ENCODE data around the gene MMEL1. TPM values are rescaled to one million over a fixed set of nuclear protein-coding genes. Genes with fewer than 3 reads are reported as not detected.
"Not testable (repeated sequence)": the region's sequence is repeated elsewhere in the genome, so short reads cannot be mapped to it uniquely, and the experiment has no call there.

The MMEL1 gene
- total RNA-seq, 1 experiment from 2014 or later, result 0.46 TPM

DNA sequence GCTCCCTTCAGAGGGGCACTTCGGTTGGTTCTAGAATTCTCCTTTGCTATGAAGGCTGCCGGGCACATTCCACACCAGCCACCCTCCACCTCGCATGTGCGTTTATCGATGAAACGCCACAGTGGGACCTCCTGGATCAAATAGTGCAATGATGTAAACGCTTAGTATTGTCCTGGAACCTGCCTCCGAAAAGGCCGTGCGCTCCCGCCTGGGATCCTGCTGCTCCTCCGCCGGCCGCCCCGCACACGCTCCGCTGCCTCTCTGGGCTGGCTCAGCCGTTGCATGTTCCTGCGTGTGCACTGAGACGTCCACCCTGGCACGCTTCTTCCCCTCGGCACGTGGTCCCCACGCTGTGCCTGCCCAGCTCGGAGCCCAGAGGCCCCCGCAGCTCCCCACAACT, 80.6 kb downstream of the MMEL1 start:
- intact Hi-C loops (cut with micrococcal nuclease; ENCODE audit: unreplicated experiment) (no loop called here), in situ Hi-C loops (cut with HindIII; ENCODE audit: low pct_unique_long_range_greater_than_20kb, low sequenced_read_pairs) (no loop called here)
- TF ChIP-seq TCF7L2 (IDR thresholded peaks at IDR 0.05; ENCODE audit: low read depth, low read length), result no peak
- TF ChIP-seq, protein P1, sequence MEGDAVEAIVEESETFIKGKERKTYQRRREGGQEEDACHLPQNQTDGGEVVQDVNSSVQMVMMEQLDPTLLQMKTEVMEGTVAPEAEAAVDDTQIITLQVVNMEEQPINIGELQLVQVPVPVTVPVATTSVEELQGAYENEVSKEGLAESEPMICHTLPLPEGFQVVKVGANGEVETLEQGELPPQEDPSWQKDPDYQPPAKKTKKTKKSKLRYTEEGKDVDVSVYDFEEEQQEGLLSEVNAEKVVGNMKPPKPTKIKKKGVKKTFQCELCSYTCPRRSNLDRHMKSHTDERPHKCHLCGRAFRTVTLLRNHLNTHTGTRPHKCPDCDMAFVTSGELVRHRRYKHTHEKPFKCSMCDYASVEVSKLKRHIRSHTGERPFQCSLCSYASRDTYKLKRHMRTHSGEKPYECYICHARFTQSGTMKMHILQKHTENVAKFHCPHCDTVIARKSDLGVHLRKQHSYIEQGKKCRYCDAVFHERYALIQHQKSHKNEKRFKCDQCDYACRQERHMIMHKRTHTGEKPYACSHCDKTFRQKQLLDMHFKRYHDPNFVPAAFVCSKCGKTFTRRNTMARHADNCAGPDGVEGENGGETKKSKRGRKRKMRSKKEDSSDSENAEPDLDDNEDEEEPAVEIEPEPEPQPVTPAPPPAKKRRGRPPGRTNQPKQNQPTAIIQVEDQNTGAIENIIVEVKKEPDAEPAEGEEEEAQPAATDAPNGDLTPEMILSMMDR (IDR thresholded peaks at IDR 0.05), result no peak
- TF ChIP-seq POLR2AphosphoS5 (IDR thresholded peaks at IDR 0.05; ENCODE audit: low read depth, low read length), result no peak
- no peak for TF ChIP-seq SIN3A (IDR thresholded peaks at IDR 0.05; ENCODE audit: borderline replicate concordance, insufficient read depth, low read depth, low read length)
- TF ChIP-seq, protein P2, sequence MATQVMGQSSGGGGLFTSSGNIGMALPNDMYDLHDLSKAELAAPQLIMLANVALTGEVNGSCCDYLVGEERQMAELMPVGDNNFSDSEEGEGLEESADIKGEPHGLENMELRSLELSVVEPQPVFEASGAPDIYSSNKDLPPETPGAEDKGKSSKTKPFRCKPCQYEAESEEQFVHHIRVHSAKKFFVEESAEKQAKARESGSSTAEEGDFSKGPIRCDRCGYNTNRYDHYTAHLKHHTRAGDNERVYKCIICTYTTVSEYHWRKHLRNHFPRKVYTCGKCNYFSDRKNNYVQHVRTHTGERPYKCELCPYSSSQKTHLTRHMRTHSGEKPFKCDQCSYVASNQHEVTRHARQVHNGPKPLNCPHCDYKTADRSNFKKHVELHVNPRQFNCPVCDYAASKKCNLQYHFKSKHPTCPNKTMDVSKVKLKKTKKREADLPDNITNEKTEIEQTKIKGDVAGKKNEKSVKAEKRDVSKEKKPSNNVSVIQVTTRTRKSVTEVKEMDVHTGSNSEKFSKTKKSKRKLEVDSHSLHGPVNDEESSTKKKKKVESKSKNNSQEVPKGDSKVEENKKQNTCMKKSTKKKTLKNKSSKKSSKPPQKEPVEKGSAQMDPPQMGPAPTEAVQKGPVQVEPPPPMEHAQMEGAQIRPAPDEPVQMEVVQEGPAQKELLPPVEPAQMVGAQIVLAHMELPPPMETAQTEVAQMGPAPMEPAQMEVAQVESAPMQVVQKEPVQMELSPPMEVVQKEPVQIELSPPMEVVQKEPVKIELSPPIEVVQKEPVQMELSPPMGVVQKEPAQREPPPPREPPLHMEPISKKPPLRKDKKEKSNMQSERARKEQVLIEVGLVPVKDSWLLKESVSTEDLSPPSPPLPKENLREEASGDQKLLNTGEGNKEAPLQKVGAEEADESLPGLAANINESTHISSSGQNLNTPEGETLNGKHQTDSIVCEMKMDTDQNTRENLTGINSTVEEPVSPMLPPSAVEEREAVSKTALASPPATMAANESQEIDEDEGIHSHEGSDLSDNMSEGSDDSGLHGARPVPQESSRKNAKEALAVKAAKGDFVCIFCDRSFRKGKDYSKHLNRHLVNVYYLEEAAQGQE (IDR thresholded peaks at IDR 0.05; ENCODE audit: insufficient read depth in 1 of 2, low read depth in 2 of 2, low read length in 1 of 2), result no peak
- DNase-seq (ENCODE audit: low read depth, low spot score) (no peak), ATAC-seq (no peak)
- no TSS peak for BruUV-seq (replicated peaks)
- Histone ChIP-seq H3K27me3 (ENCODE audit: control insufficient read depth, insufficient read depth, low read length) (no peaks in the 10 kb centered on the region), H3K36me3 (ENCODE audit: control insufficient read depth, insufficient read depth, low read length) (no peaks in the 10 kb centered on the region), H3K4me1 (ENCODE audit: control insufficient read depth, insufficient read depth, low read length) (peaks cover 31% of the 10 kb centered on the region), H3K9me3 (ENCODE audit: control insufficient read depth, insufficient read depth, low read depth, low read length) (no peaks in the 10 kb centered on the region), H3K27ac (ENCODE audit: low read length) (no peak overlapping the region), H3K4me3 (ENCODE audit: low read depth in 2 of 2, low read length in 2 of 2) (no peak overlapping the region)
- ChIA-PET CTCF (no interaction called here), POLR2A (no interaction called here)

- H3K4me3 ChIP-seq (ENCODE audit: low read depth in 2 of 2, low read length in 2 of 2); POLR2A ChIA-PET; BruUV-seq (replicated peaks); H3K27me3 ChIP-seq (ENCODE audit: control insufficient read depth, insufficient read depth, low read length); H3K27ac ChIP-seq (ENCODE audit: low read length); DNase-seq (ENCODE audit: low read depth, low spot score); ATAC-seq; intact Hi-C loops (cut with micrococcal nuclease; ENCODE audit: unreplicated experiment); H3K36me3 ChIP-seq (ENCODE audit: control insufficient read depth, insufficient read depth, low read length); H3K9me3 ChIP-seq (ENCODE audit: control insufficient read depth, insufficient read depth, low read depth, low read length); CTCF ChIA-PET; in situ Hi-C loops (cut with HindIII; ENCODE audit: low pct_unique_long_range_greater_than_20kb, low sequenced_read_pairs): not testable (repeated sequence)
- peaks cover 25% of the 10 kb centered on the region for H3K4me1 ChIP-seq (ENCODE audit: control insufficient read depth, insufficient read depth, low read length)
Observed at GRCh38 chr1:2551544-2551943, 81.3 kb downstream of the MMEL1 start.

DNA sequence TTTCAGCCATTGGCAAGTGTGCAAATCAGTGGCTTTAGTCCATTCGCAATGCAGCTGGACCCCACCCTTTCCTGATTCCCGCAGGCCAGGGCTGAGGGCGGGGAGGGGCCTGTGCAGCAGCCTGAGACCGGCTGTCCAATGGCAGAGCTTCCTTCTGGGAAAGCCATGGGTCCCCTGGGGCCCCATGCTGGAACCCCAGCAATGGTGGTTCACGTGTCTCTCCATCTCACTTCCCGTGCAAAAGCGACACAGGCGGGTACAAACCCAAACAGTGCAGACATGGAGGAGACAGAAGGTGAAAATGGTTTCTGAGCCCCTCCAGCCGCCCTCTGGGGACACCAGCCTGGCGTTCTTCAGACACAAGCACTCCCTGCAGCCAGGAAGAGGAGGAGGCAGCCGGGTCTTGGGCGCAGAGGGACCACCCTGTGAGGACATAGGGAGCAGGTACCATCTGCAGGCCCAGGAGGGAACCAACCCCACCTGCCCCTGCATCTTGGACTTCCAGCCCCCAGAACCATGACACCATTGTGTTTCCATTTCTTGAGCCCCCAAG, 82.4 kb downstream of the MMEL1 start:
- intact Hi-C loops (cut with micrococcal nuclease; ENCODE audit: unreplicated experiment); DNase-seq (ENCODE audit: low read depth, low spot score); POLR2A ChIA-PET; H3K27me3 ChIP-seq (ENCODE audit: control insufficient read depth, insufficient read depth, low read length); H3K9me3 ChIP-seq (ENCODE audit: control insufficient read depth, insufficient read depth, low read depth, low read length); H3K36me3 ChIP-seq (ENCODE audit: control insufficient read depth, insufficient read depth, low read length); in situ Hi-C loops (cut with HindIII; ENCODE audit: low pct_unique_long_range_greater_than_20kb, low sequenced_read_pairs); BruUV-seq (replicated peaks); ATAC-seq; H3K4me3 ChIP-seq (ENCODE audit: low read depth in 2 of 2, low read length in 2 of 2); H3K27ac ChIP-seq (ENCODE audit: low read length): not testable (repeated sequence)
- CTCF ChIA-PET, result interaction anchor here (0.6 kb wide), 1 partner anchor 50 kb away, joined by 4 read pairs; no protein-coding TSS in a partner anchor
- peaks cover 23% of the 10 kb centered on the region for H3K4me1 ChIP-seq (ENCODE audit: control insufficient read depth, insufficient read depth, low read length)

- intact Hi-C loops (cut with micrococcal nuclease; ENCODE audit: unreplicated experiment), result loop anchor here (10.0 kb wide), 1 partner anchor 85 kb away; no protein-coding TSS in a partner anchor
- POLR2A ChIA-PET; DNase-seq (ENCODE audit: low read depth, low spot score); BruUV-seq (replicated peaks); H3K27me3 ChIP-seq (ENCODE audit: control insufficient read depth, insufficient read depth, low read length); ATAC-seq; H3K4me3 ChIP-seq (ENCODE audit: low read depth in 2 of 2, low read length in 2 of 2); H3K9me3 ChIP-seq (ENCODE audit: control insufficient read depth, insufficient read depth, low read depth, low read length); H3K36me3 ChIP-seq (ENCODE audit: control insufficient read depth, insufficient read depth, low read length); in situ Hi-C loops (cut with HindIII; ENCODE audit: low pct_unique_long_range_greater_than_20kb, low sequenced_read_pairs): not testable (repeated sequence)
- Histone ChIP-seq H3K4me1 (ENCODE audit: control insufficient read depth, insufficient read depth, low read length) (peaks cover 32% of the 10 kb centered on the region), H3K27ac (ENCODE audit: low read length) (peak overlapping the region; percentile 79)
- CTCF ChIA-PET, result interaction anchor here (0.6 to 0.7 kb wide), 3 partner anchors 14 to 49 kb away, joined by 3 to 5 read pairs (median 4); no protein-coding TSS in a partner anchor
Observed at GRCh38 chr1:2549367-2550029, 83.3 kb downstream of the MMEL1 start.

All from Panc1 (cell line).